HepG2 (cell line): ENCODE measurements around the gene CEP162. TPM values are rescaled to one million over a fixed set of nuclear protein-coding genes. Genes with fewer than 3 reads are reported as not detected.

Experiments used
- CC2D1A ChIP-seq: sonication (generic); formaldehyde crosslinking; IDR thresholded peaks from 2 replicates; pipeline ENCODE4 v1.8.1; 2023; ENCODE audit warnings: mild to moderate bottlenecking, missing genetic modification reagents
- GFI1 ChIP-seq: sonication (generic); formaldehyde crosslinking; IDR thresholded peaks from 2 replicates; pipeline ENCODE4 v1.5.0; 2020; ENCODE audit warnings: missing genetic modification reagents, mild to moderate bottlenecking, borderline replicate concordance
- HDAC2 ChIP-seq: sonication (generic); formaldehyde crosslinking; IDR thresholded peaks from 2 replicates; pipeline ENCODE4 v1.4.0; 2020; ENCODE audit warnings: missing genetic modification reagents
- MAFK ChIP-seq, 2 experiments: IDR thresholded peaks in 1 of 2; conservative IDR thresholded peaks in 1 of 2; 2 replicates each; pipeline ENCODE4 v1.6.1; 2011; ENCODE audit warnings: improper control_type of control experiment in 2 of 2, low read length in 2 of 2
- MBNL3 ChIP-seq: fragments of 250-450 bp; sonication (Bioruptor Pico); conservative IDR thresholded peaks from 2 replicates; pipeline ENCODE4 v1.8.0; 2022; ENCODE audit warnings: mild to moderate bottlenecking, inconsistent platforms
- TCF12 ChIP-seq, 2 experiments: fragments of 450-650 bp in 1 of 2; sonication (generic) in 1 of 2; formaldehyde crosslinking in 1 of 2; IDR thresholded peaks; 2 replicates each; pipeline versions ENCODE4 v1.6.1 to v1.8.0; 2017 to 2022; ENCODE audit warnings: antibody characterized with exemption in 1 of 2, mild to moderate bottlenecking in 1 of 2, missing genetic modification reagents in 1 of 2, moderate library complexity in 1 of 2
- ZFP36L1 ChIP-seq: sonication (generic); formaldehyde crosslinking; IDR thresholded peaks from 2 replicates; pipeline ENCODE4 v1.8.0; 2022; ENCODE audit warnings: mild to moderate bottlenecking, missing genetic modification reagents, moderate library complexity
- ZNF12 ChIP-seq: sonication (generic); formaldehyde crosslinking; IDR thresholded peaks from 2 replicates; pipeline ENCODE4 v1.5.0; 2020; ENCODE audit warnings: missing genetic modification reagents
- ZNF350 ChIP-seq: sonication (generic); formaldehyde crosslinking; IDR thresholded peaks from 2 replicates; pipeline ENCODE4 v1.4.0; 2020; ENCODE audit warnings: mild to moderate bottlenecking, low read depth, missing genetic modification reagents, borderline replicate concordance
- ZNF543 ChIP-seq: sonication (generic); formaldehyde crosslinking; IDR thresholded peaks from 2 replicates; pipeline ENCODE4 v1.4.0; 2020; ENCODE audit warnings: mild to moderate bottlenecking, missing genetic modification reagents
- ZNF672 ChIP-seq: sonication (generic); formaldehyde crosslinking; IDR thresholded peaks from 2 replicates; pipeline ENCODE4 v1.8.1; 2022; ENCODE audit warnings: missing genetic modification reagents
- ZNF878 ChIP-seq: sonication (generic); formaldehyde crosslinking; IDR thresholded peaks from 2 replicates; pipeline ENCODE4 v1.8.1; 2023; ENCODE audit warnings: mild to moderate bottlenecking, missing genetic modification reagents, moderate library complexity
- polyA plus RNA-seq, 8 experiments: library from polyadenylated mRNA; depleted of rRNA in 3 of 8; stranded (reverse) in 7 of 8; unstranded in 1 of 8; fragments of >200 nt; fragmentation: Illumina TruSeq in 4 of 8; extraction: Trizol in 4 of 8; gene quantifications; 2 replicates each; pipeline versions ENCODE4 v1.2.1 to v1.2.3, GENCODE V29; 2011 to 2016; ENCODE audit warnings: low read depth in 4 of 8, missing spikeins in 1 of 8, mixed read lengths in 1 of 8; ENCODE audit not compliant: insufficient read depth in 1 of 8
- total RNA-seq, 5 experiments: library from RNA; depleted of rRNA; stranded (reverse); fragments of >200 nt; fragmentation: Illumina TruSeq; extraction: Trizol; gene quantifications; 2 replicates each; pipeline ENCODE4 v1.2.3, GENCODE V29; 2016; ENCODE audit warnings: low read depth in 1 of 5
- TF ChIP-seq, protein P1 (sequence below): sonication (generic); formaldehyde crosslinking; IDR thresholded peaks from 2 replicates; pipeline ENCODE4 v1.5.0; 2020; ENCODE audit warnings: missing genetic modification reagents, mild to moderate bottlenecking, borderline replicate concordance
- TF ChIP-seq, protein P2 (sequence below): IDR thresholded peaks from 2 replicates; pipeline ENCODE4 v1.6.1; 2016; ENCODE audit warnings: mild to moderate bottlenecking
- TF ChIP-seq, protein P3 (sequence below), 2 experiments: sonication (generic) in 1 of 2; formaldehyde crosslinking in 1 of 2; IDR thresholded peaks; 2 replicates each; pipeline versions ENCODE4 v1.6.1 to v1.9.0; 2014 to 2022; ENCODE audit warnings: antibody characterized with exemption in 1 of 2, borderline replicate concordance in 1 of 2, inconsistent platforms in 1 of 2, low read depth in 1 of 2, missing genetic modification reagents in 1 of 2
- TF ChIP-seq, protein P4 (sequence below): sonication (generic); formaldehyde crosslinking; IDR thresholded peaks from 2 replicates; pipeline ENCODE4 v1.5.1; 2020; ENCODE audit warnings: mild to moderate bottlenecking, missing genetic modification reagents, moderate library complexity
- TF ChIP-seq, protein P5 (sequence below): sonication (generic); formaldehyde crosslinking; conservative IDR thresholded peaks from 2 replicates; pipeline ENCODE4 v1.8.0; 2022; ENCODE audit warnings: mild to moderate bottlenecking, moderate library complexity, missing genetic modification reagents
- TF ChIP-seq, protein P6 (sequence below): sonication (generic); formaldehyde crosslinking; IDR thresholded peaks from 2 replicates; pipeline ENCODE4 v1.5.0; 2020; ENCODE audit warnings: mild to moderate bottlenecking, low read depth, missing genetic modification reagents, borderline replicate concordance

The CEP162 gene
- total and polyA plus RNA-seq, 2 of the 13 experiments (the other 11 are each of a cell fraction or from before 2014, with no cell fraction given), result 0.50 to 7.9 TPM

DNA sequence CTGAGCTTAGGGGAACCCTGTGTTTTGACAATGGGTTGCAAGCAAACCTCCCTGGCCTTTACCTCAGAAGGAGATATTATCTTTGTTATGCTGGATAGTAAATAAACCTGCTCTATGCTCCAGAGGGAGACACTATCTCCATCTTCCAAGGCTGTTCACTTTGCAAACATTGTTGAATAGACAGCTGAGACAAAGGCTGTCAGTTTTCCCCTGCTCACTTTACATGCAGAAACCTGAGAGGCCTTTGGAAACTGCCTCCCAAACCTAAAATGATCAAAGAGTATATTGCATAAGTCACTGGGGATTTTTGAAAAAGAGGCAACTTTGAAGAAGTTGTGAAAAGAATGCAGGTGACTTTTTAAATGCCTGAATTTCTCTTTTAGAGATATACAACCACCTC lies 132.3 kb downstream of the CEP162 start (continued):
- TF ChIP-seq TCF12 (IDR thresholded peaks at IDR 0.05) (no peak), TCF12 (CRISPR knock-in tag; IDR thresholded peaks at IDR 0.05) (no peak), HDAC2 (peak; percentile 79), ZNF12 (CRISPR knock-in tag) (no peak), ZNF878 (no peak), ZFP36L1 (0 out of 2 replicates have a peak, but pooled peaks have one; percentile 49), ZNF672 (CRISPR knock-in tag) (no peak), MBNL3 (CRISPR knock-in tag) (no peak), GFI1 (no peak), ZNF350 (CRISPR knock-in tag) (no peak), MAFK (conservative IDR thresholded peaks at IDR 0.05 in 1 of 2, IDR thresholded peaks at IDR 0.05 in 1 of 2; ENCODE audit: low read length in 2 of 2) (no peak), CC2D1A (no peak), ZNF543 (no peak)
- TF ChIP-seq, protein P1, sequence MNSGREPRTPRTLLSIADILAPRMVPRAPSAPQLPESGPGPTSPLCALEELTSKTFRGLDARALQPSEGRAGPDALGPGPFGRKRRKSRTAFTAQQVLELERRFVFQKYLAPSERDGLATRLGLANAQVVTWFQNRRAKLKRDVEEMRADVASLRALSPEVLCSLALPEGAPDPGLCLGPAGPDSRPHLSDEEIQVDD, result no peak
- TF ChIP-seq, protein P2, sequence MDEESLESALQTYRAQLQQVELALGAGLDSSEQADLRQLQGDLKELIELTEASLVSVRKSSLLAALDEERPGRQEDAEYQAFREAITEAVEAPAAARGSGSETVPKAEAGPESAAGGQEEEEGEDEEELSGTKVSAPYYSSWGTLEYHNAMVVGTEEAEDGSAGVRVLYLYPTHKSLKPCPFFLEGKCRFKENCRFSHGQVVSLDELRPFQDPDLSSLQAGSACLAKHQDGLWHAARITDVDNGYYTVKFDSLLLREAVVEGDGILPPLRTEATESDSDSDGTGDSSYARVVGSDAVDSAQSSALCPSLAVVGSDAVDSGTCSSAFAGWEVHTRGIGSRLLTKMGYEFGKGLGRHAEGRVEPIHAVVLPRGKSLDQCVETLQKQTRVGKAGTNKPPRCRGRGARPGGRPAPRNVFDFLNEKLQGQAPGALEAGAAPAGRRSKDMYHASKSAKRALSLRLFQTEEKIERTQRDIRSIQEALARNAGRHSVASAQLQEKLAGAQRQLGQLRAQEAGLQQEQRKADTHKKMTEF (CRISPR knock-in tag), result no peak
- TF ChIP-seq, protein P3, sequence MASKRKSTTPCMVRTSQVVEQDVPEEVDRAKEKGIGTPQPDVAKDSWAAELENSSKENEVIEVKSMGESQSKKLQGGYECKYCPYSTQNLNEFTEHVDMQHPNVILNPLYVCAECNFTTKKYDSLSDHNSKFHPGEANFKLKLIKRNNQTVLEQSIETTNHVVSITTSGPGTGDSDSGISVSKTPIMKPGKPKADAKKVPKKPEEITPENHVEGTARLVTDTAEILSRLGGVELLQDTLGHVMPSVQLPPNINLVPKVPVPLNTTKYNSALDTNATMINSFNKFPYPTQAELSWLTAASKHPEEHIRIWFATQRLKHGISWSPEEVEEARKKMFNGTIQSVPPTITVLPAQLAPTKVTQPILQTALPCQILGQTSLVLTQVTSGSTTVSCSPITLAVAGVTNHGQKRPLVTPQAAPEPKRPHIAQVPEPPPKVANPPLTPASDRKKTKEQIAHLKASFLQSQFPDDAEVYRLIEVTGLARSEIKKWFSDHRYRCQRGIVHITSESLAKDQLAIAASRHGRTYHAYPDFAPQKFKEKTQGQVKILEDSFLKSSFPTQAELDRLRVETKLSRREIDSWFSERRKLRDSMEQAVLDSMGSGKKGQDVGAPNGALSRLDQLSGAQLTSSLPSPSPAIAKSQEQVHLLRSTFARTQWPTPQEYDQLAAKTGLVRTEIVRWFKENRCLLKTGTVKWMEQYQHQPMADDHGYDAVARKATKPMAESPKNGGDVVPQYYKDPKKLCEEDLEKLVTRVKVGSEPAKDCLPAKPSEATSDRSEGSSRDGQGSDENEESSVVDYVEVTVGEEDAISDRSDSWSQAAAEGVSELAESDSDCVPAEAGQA (IDR thresholded peaks at IDR 0.05; ENCODE audit: low read depth), result no peak
- TF ChIP-seq, protein P3 (CRISPR knock-in tag; IDR thresholded peaks at IDR 0.05; ENCODE audit: borderline replicate concordance), result no peak
- TF ChIP-seq, protein P4, sequence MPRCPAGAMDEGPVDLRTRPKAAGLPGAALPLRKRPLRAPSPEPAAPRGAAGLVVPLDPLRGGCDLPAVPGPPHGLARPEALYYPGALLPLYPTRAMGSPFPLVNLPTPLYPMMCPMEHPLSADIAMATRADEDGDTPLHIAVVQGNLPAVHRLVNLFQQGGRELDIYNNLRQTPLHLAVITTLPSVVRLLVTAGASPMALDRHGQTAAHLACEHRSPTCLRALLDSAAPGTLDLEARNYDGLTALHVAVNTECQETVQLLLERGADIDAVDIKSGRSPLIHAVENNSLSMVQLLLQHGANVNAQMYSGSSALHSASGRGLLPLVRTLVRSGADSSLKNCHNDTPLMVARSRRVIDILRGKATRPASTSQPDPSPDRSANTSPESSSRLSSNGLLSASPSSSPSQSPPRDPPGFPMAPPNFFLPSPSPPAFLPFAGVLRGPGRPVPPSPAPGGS (CRISPR knock-in tag), result no peak
- TF ChIP-seq, protein P5, sequence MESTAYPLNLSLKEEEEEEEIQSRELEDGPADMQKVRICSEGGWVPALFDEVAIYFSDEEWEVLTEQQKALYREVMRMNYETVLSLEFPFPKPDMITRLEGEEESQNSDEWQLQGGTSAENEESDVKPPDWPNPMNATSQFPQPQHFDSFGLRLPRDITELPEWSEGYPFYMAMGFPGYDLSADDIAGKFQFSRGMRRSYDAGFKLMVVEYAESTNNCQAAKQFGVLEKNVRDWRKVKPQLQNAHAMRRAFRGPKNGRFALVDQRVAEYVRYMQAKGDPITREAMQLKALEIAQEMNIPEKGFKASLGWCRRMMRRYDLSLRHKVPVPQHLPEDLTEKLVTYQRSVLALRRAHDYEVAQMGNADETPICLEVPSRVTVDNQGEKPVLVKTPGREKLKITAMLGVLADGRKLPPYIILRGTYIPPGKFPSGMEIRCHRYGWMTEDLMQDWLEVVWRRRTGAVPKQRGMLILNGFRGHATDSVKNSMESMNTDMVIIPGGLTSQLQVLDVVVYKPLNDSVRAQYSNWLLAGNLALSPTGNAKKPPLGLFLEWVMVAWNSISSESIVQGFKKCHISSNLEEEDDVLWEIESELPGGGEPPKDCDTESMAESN, result no peak
- TF ChIP-seq, protein P6, sequence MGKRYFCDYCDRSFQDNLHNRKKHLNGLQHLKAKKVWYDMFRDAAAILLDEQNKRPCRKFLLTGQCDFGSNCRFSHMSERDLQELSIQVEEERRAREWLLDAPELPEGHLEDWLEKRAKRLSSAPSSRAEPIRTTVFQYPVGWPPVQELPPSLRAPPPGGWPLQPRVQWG (CRISPR knock-in tag), result no peak
